Skeletal muscle cell (primary cell): ENCODE measurements around the gene SIGLEC10.
"Not testable (repeated sequence)": the region's sequence is repeated elsewhere in the genome, so short reads cannot be mapped to it uniquely, and the experiment has no call there.

ENCODE experiments used
- DNase-seq: peaks from one replicate; pipeline ENCODE4 v3.0.0-alpha.2; 2010; ENCODE audit warnings: low read depth
- H3K4me3 ChIP-seq: 2 replicates; pipeline ENCODE4 v1.5.1; 2011; ENCODE audit warnings: low read depth, mild to moderate bottlenecking, control low read depth, low read length, moderate library complexity

SIGLEC10 gene

DNA sequence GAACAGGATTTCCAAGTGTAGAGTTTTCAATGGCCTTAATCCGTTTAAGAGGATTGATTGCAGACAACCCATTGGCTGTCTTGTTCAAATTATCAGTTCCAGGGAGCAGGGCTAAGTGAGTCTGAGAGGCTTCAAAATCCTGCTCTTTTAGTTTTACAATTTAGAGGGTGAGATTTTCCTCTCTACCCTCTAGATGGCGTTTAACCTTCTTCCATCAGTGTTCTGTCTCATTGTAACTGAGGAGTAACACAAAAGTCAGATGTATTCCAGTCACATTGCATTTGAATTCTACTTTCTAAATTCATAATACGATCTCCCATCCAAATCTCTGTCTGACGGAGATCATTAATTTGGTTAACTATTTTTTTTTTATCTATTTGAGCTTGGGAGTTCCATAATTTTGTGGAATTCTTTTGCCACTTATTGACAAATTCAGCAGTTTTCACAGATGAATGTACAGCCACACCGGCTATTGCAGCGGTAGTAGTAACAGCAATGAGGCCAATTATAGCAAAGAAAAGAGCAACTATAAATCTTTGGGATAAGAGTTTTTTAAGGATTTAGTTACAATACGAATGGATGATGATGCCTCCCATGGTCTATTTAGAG is 19.2 kb downstream of the SIGLEC10 start:
- no peak overlapping the region for H3K4me3 ChIP-seq
- no peak for DNase-seq

DNA sequence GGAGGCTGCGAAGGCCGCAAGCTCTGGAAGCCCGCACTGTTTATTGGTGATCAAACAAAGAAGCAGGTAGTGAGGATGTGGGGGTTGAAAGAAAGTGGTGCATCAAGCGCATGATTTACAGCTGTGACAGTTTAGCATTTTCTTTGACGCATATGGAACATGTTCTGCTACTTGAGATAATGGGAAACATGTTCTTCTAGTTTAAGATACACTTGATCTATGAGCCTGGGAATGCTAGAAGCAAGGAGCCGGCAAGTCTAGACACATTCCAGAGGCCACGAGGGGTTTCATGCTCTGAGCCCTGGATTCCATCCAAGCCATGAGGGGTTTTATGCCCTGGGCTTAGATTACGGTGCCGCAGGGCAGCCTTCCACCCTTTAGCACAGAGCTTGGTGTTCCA is 20.0 kb downstream of the SIGLEC10 start:
- H3K4me3 ChIP-seq, DNase-seq: not testable (repeated sequence)

DNA sequence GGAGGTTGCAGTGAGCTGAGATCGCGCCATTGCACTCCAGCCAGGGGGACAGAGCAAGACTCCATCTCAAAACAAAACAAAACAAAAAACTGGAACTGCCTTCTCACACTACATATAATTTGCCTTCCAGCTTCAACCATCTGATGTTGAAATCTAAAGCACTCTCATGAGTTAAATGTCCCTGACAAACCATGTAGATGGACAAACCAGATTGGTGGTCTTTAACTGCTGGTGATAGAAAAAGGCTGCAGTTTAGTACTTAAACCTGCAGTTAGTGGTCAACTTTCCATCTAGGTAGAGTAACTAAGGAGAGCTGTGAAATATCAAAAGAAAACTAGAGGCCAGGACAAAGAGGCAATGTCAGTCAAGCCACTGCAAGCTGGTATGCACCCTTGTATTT is 21.3 kb downstream of the SIGLEC10 start:
- H3K4me3 ChIP-seq = no peak overlapping the region
- no peak for DNase-seq

DNA sequence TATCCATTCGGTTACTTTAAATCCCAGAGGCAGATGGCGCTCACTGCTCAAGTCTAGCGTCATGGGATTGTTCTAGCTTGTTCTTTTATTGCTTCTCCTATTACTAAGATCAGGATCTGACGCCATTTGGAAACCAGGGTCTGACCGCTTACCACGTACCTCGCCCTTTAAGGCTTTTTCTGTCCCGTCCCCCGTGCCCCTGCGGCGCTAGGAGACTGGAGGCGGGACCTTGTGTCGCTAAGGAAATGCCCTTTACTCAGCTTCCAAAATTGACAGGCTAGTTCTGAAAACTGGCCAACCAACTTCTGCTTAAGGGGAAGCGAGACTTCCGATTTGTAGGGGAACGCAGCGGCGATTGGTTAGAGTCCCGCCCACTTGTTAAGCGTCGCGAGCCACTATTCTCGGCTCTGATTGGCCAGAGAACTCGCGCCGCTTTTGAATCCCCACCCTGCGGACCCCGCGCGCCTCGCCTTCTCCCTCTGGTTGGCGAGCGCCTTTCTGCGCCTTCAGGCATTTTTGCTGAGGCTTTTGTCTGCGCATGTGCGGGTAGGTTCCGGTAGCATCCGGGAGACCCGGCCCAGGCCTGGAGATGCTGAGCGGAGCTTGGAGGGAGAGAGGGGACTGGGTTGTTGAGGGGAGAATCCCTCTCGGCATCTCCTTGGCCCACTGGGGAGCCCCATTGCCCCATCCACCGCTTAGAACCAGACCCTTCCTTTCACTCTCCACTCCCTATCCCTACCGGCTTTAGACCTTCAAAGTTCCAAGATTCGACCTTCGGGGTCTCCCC is 23.2 kb downstream of the SIGLEC10 start:
- peak; percentile 95 for DNase-seq
- peak overlapping the region; percentile 58 for H3K4me3 ChIP-seq

DNA sequence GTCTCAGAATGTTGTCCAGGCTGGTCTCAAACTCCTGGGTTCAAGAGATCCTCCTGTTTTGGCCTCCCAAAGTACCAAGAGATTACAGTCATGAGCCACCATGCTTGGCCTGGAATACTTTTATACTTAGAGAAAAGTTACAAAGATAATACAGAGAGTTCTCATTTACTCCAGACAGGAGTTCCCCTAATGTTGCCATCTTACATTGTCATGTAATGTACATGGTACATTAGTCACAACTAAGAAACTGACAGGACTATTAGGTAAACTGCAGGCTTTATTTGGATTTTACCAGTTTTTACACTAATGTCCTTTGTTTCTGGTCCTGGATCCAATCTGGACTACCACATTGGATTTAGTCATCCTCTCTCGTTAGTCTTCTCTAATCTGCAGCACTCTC is 24.7 kb downstream of the SIGLEC10 start:
- no peak for DNase-seq
- H3K4me3 ChIP-seq = no peak overlapping the region

DNA sequence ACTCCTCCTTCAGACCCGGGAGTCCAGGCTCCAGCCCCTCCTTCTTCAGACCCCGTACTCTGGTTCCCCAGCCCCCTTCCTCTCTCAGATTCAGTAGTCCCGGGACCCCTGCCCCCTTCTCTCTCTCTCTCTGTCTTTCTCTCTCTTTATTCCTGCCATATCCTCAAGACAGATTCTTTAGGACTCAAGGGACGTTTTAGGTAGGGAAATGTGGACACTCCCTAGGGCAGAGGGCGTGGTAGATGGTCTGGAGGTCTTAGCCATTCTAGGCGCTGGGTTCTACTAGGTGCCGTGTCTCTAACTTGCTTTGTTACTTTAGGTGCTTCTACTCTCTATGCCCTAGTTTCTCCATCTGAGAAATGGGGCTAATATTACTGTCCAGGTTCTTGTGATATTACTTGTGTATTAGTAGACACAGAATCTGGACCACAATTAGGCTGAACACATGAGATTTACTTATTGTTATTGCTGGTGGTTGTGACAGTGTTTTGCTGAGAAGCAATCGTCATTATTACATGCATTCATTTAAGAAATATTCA is 26.3 kb downstream of the SIGLEC10 start:
- no peak overlapping the region for H3K4me3 ChIP-seq
- no peak for DNase-seq

DNA sequence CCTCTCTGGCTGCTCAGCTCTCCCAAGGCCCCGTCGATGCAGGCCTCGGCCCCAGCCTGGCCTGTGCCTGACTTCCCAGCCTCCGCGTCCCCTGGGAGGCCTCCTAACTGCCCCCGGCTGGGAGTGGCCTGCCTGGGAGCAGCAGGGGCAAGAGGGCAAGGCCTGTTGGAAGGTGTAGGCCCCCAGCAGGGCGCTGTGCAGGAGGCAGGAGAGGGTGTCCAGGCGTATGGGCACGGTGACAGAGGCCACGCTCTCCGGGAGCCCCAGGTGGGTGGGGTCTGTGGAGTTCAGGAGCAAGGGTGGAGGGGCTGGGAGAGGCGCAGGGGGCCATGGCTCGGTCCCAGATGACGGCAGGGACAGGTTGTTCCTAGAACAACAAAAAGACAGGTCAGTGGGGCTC is 28.3 kb downstream of the SIGLEC10 start:
- no peak for DNase-seq
- no peak overlapping the region for H3K4me3 ChIP-seq

DNA sequence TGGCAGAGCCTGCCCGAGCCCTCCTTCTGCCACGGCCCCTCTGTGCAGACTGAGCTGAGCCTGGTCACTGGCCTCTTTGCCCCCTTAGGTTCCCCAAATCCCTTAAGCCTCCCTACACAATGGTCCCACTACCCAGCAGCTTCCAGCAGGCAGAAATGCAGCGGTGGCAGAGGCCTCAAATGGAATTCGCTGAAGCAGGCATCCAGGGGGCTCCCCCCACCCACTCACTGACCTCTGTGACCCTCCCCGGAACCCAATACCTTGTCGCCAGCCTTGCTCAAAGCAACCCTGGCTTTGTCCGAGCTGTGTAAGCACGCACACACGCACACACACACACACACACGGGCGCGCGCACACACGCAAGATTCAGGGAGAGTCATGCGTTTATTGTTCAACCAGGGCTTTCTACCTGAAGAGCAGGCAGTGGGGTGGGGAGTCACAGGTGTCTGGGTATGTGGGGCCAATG is 29.5 kb downstream of the SIGLEC10 start, which contains the start of gene LIM2:
Gene LIM2, minus strand, starts transcription at position 51 of the 466 bp plus-strand sequence. CDS start 531 bp downstream, outside the sequence.
- DNase-seq = no peak
- H3K4me3 ChIP-seq = no peak within 1 kb of the TSS

DNA sequence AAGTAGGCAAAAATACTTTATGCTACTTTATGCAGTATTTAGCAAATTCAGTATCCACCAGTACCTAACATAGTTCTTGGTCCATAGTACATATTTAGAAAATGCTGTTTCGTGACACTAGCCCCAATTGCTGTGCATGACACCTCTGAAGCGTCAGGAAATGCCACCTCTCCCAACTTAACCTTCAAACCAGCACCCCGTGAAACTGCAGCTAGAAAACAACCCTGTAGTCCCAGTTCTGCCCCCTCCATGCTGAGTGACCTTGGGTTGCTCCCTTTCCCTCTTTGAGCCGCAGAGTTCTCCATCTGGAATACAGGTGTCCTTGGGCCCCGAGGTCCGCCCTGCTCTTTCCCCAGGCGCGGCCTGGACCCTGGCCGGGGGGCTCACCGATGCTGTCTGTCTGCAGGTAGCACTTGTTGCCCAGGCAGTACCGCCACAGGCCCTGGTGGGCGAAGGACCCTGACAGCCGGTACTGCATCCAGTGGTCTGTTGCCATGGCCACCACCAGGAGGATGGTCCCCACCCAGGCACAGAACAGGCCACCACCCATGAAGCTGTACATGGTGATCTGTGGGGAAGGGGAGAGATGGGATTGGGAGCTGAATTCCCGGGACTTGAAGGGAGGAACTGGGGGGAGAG is 30.4 kb downstream of the SIGLEC10 start:
- no peak for DNase-seq
- no peak overlapping the region for H3K4me3 ChIP-seq

DNA sequence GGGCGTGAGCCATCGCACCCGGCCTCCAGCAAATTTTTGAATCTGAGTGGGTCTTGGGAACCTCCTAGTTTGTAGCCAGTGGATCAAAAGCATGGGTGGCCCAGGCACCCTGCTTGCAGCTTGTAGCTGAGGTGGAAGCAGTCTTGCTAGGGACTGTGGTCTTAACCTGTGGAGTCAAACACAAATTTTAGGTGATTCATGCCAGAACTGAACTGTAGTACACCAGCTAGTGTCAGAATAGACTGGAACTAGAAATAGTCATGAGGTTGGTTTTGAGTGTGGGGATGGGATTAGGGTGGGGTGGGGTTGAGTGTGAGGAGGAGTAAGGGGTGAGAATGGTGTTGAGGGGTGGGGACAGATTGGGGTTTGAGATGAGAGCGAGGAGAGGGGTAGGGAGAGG is 35.4 kb downstream of the SIGLEC10 start:
- DNase-seq = no peak
- no peak overlapping the region for H3K4me3 ChIP-seq

DNA sequence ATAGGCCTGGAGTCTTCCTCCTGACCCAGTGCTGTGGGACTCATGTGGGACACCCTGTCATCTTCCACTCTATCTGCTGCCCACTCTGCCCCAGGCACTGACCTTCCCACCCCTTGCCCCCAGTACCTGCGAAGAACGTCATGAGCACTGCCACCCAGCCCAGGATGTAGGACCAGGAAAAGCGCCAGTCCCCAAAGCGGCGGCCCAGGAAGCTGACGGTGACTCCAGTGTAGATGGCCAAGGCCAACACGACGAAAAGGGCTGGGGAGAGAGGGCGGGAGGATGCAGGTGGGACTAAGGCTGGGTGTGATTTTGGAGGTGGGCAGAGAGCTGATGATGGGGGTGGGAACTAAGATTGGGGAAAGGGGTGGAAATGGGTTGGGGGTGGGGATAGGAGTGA is 37.1 kb downstream of the SIGLEC10 start:
- H3K4me3 ChIP-seq = no peak overlapping the region
- DNase-seq = no peak

DNA sequence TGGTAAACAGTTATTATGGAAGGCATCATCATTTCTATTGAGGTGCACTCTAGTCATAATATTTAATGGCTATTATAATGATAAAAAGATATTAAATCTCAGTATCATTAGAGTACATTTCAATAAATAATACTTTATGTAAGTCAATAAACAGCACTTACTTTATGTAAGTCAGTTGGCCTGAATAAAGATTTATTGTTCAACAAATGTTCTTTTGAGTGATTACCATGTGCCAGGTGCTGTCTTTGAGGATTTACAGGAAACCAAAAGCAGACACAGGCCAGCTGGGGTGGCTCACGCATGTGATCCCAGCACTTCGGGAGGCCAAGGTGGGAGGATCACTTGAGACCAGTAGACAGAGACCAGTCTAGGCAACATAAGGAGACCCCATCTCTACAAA is 40.0 kb downstream of the SIGLEC10 start:
- DNase-seq = no peak

DNA sequence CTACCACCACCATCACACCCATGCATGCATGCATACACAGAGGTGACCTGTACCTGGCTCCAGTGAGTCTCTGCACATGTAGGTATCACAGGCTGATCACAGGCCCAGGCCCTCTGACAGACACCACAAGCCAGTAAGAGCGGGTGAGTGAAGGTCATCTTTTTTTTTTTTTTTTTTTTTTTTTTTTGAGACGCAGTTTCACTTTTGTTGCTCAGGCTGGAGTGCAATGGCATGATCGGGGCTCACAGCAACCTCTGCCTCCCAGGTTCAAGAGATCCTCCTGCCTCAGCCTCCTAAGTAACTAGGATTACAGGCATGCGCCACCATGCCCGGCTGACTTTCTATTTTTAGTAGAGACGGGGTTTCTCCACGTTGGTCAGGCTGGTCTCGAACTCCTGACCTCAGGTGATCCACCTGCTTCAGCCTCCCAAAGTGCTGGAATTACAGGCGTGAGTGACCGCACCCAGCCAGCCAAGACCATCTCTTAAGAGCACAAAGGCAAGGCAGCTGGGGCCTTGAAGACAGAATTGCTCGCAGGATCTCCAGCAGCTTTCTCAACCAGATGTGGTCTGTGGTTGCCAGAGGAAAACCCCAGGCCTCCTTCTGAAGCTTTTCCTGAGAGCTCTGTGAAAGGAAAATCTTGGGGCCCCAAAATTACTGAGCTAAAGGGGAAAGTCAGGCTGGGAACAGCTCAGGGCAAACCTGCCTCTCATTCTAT is 41.8 kb downstream of the SIGLEC10 start:
- no peak for DNase-seq
- no peak overlapping the region for H3K4me3 ChIP-seq

More for the DNA sequence above, 40.0 kb downstream of the SIGLEC10 start:
- H3K4me3 ChIP-seq = no peak overlapping the region

DNA sequence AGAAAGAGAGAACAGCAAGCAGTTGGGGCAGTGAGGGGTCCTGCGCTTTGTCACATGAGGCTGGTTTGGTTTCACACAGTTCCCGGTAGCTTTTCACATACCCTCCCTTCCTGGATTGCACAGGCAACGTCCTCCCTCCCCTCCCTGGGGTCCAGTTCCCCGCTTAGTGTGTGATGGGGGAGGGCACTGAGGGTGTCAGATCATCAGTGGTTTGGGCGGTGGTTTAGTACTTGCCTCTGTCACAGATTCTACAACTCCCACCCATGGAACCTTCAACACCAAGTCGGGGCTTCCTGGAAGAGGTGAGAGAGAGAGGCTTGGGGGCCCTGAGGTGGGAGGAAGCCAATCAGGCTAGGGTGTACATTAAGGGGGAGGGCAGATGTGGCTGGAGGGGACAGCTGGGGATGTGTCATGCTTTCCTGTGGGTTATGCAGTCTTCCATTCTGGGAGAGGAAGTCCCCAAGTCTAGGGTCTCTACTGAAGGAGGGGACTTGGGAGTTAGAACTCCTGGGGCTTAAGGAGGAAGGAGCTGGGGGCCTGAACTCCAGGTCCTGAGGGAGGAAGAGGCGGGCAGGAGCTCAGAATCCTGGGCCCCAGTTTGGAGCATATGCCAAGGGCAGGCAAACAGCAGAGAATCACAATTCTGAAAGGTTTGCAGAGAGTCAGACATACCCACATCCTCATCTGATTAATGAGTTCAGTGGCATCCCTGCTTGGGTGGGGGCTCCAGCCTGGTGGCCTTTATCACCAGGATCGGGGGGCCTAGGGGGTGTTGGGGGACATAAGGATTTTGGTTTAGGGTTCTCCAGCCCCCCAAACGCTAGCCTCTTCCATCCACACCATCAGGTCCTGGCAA is 44.6 kb downstream of the SIGLEC10 start, which contains the start of gene NKG7:
Gene NKG7, minus strand, starts transcription at position 6 of the 856 bp plus-strand sequence. CDS start 119 bp downstream, outside the sequence.
- no peak within 1 kb of the TSS for H3K4me3 ChIP-seq
- DNase-seq = no peak

DNA sequence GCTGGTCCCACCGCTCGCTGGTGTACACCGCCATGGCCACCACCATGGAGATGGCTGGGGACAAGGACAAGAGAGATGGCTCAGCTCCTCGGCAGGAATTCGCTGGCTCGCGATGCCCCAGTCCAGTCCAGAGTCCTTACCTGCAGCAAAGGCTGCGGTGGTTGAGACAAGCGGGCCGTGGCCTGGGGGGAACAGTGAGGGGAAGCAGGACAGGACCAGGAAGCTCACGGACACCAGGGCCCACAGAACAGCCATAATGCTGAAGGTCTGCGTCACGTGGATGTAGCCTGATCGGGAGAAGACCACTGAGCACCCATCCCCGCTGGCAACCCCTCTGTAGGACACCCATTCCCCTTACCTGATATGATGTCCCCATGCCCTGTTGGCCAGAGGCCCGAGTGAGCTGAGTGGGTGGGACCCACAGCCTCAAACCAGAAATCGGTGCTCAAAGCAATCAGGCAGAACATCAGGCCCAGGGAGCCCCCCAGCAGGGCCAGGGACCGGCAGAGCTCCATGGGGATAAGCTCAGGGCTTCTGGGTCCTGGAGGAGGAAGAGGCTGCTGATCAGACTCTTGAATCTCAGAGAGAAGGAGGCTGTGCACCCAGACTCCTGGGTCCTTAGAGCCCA is 45.3 kb downstream of the SIGLEC10 start:
- H3K4me3 ChIP-seq = no peak overlapping the region
- DNase-seq = no peak

DNA sequence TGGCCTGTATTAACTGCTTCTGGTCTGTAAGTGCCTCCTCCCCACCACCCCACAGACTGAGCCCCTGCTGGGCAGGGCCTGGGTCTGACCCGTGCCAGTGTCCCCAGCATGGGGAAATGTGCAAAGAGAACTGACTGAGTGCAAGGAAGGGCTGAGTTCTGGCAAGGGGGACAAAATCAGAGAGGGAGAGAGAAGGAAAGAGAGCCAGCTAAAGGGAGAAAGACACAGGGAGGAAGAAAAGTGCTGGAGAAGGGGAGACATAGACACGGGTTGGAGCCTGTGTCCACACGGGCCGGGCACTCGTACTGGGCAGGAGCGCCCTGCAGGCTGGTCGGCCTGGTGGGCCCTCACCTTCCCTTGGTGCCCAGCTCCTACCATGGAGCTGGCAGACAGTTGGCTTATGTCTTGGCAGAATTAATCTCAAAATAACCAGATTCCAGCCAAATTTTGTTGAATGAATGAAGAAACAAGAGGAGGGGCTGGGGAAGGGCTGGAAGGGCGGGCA is 46.2 kb downstream of the SIGLEC10 start:
- H3K4me3 ChIP-seq = no peak overlapping the region
- DNase-seq = no peak

DNA sequence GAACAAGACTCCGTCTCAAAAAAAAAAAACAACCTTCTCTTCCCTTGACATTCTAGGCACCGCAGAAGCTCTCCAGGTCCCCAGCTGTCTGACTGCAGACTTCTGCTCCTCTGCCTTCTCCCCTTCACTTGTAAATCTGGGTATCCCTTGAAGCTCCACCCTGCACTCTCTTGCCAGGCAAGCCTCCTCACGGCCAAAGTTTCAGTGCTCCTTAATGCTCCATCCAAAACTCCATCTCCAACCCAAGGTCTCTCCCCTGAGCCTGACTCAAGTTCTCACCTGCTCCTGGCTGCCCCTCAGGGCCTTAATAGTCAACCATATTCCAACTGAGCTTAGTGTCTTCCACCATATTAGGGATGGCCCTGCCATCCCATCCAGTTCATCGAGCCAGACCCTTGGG is 47.2 kb downstream of the SIGLEC10 start:
- no peak for DNase-seq

More for the DNA sequence above, 47.2 kb downstream of the SIGLEC10 start:
- no peak overlapping the region for H3K4me3 ChIP-seq
